Fibroblast of pulmonary artery (primary cell): Measurements from ENCODE around the gene RANGAP1.

Source experiments
- DNase-seq: peaks from one replicate; pipeline ENCODE4 v3.0.0-alpha.2; 2010; ENCODE audit warnings: low read depth
- H3K4me3 ChIP-seq: replicated peaks from 2 replicates; pipeline ENCODE4 v1.5.1; 2011; ENCODE audit warnings: low read depth, mild to moderate bottlenecking, control low read depth, low read length, moderate library complexity
- CTCF ChIP-seq: IDR thresholded peaks from 2 replicates; pipeline ENCODE4 v1.5.1; 2011; ENCODE audit warnings: mild to moderate bottlenecking, control low read depth, low read length, inconsistent platforms; ENCODE audit errors: missing control alignments

The RANGAP1 gene

DNA sequence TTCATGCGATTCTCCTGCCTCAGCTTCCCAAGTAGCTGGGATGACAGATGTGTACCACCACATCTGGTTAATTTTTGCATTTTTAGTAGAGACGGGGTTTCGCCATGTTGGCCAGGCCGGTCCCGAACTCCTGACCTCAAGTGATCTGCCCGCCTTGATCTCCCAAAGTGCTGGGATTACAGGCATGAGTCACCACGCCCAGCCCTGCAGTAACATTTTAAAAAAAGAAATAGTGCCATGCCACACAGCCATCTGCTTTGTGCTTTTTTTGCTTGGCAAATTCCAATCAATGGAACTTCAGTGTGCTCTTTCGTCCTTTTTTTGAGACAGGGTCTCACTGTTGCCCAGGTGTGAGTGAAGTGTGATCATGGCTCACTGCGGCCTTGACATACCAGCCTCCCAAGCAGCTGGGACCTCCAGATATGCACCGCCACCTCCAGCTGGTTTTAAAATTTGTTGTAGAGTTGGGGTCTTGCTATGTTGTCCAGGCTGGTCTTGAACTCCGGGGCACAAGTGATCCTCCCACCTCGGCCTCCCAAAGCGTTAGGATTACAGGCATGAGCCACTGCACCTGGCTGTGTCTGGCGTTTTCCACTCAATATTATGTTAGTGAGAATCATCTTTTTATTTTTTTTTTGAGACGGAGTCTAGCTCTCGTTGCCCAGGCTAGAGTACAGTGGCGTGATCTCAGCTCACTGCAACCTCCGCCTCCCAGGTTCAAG is 43.4 kb downstream of the RANGAP1 start:
- no peak overlapping the region for H3K4me3 ChIP-seq
- DNase-seq = no peak
- TF ChIP-seq CTCF = no peak

DNA sequence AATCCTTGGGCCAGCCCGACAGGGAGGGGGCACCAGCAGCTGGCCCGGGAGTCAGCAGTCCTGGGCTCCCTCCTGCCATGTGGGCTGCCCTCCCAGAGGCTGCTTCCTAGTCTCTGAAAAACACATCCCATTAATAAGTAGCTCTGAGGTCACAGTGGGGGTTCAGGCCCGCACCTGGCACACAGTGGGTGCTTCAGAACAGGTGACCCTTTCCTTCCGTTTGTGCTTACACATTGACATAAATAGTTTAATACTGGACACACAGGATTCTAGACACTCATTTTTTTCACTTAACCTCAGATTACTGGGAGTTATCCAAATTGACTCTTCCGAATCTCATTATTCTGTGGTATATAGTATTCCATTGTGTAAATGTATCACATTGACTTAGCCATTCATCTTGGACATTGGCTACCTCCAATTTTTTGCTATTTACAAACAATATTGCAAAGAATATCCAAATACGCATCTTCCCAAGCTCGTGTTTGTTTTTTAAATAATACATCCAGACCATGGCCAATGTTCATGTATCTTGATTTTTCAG is 44.8 kb downstream of the RANGAP1 start:
- no peak overlapping the region for H3K4me3 ChIP-seq
- no peak for TF ChIP-seq CTCF
- no peak for DNase-seq

GRCh38 chr22:41240377-41241132 is 45.4 kb downstream of the RANGAP1 start, which contains the start of gene CHADL:
Gene CHADL (minus strand): TSS chr22:41240931. CDS start chr22:41240881, 50 bp downstream.
- DNase-seq = no peak
- H3K4me3 ChIP-seq = no peak within 1 kb of the TSS
- no peak for TF ChIP-seq CTCF

DNA sequence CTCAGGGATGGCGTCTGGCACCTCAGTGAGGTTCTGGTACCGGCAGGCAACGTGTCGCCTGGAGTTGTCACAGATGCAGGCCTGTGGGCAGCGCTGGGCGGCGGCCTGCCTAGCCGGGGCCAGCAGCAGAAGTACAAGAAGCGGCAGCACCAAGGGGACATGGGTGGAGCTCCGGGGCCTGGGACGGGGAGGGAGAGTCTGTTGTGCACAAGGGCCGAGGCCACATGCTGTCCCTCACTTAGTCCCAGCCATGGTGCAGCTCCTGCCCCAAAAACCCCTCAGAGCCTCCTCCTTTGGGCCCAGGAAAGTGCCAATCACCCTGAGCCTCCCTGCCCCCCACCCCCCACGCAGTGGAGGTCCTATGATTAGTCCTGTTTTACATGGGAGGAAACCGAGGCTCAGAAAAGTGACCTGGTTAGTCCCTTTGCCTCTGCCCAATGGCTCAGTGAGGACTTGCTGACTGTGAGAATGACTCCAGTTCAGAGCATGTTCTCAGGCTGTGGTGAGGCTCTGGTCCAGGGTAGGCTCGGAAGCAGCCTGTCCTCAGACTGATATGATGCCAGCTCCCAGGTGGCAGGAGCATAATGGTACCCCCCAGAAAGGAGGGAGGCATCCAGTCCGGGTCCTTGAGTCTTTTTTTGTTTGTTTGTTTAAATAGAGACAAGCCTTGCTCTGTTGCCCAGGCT is 46.4 kb downstream of the RANGAP1 start:
- DNase-seq = no peak
- no peak overlapping the region for H3K4me3 ChIP-seq
- no peak for TF ChIP-seq CTCF

DNA sequence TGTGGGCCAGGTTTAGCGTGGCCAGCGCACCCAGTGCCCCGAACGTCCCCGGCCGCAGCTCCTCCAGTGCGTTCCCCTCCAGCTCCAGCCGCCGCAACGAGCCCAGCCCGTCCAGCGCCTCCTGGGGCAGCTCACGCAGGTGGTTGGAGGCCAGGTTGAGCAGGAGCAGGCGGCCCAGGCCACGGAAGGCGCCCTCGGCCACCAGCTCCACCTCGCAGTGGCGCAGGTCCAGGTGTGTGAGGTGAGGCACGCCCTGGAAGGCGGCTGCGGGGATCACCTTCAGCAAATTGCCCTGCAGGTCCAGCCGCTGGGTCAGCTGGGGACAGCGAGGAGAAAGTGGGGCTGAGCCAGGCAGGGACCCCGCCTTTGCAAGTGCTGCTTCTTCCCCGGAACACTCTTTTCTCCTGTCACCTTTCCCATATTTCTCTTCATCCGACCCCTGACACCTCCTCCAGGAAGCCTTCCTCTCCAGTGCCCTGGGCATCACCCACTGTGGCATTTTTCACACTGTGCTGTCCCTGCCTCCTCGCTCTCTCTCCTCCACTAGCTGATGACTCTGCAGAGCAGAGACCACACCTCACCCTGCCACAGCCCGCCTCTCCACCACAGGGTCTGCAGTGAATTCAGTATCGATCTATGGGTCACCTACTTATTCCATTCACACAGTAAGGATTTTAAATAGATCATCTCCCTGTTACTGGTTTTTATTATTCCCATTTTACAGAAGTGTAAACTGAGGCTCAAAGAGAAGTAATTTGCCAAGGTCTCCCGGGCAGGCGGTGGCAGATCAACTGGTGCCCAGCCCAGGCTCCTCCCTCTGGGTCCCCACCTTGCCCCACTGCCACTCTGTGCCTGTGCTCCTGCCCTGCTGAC is 47.2 kb downstream of the RANGAP1 start:
- no peak for TF ChIP-seq CTCF
- DNase-seq = no peak
- no peak overlapping the region for H3K4me3 ChIP-seq
